H9 (cell line): ENCODE data around the gene CCNB1IP1. TPM values are rescaled to one million over a fixed set of nuclear protein-coding genes. Genes with fewer than 3 reads are reported as not detected.

Experiments used
- DNase-seq: peaks from one replicate; pipeline ENCODE4 v3.0.0-alpha.2; 2017
- H2AFZ ChIP-seq: one replicate; pipeline ENCODE4 v1.6.1; 2013; ENCODE audit warnings: mild to moderate bottlenecking, low read length, control low read depth, moderate library complexity
- H2AK5ac ChIP-seq: 2 replicates; pipeline ENCODE4 v1.6.1; 2013; ENCODE audit warnings: low read length, control low read depth, mixed read lengths; ENCODE audit not compliant: insufficient read length
- H2BK120ac ChIP-seq: one replicate; pipeline ENCODE4 v1.6.1; 2013; ENCODE audit warnings: low read depth, mild to moderate bottlenecking, low read length, control low read depth, inconsistent platforms; ENCODE audit not compliant: poor library complexity, severe bottlenecking
- H2BK12ac ChIP-seq: 2 replicates; pipeline ENCODE4 v1.6.1; 2013; ENCODE audit warnings: low read length, control low read depth, mixed read lengths, low read depth; ENCODE audit not compliant: insufficient read length
- H2BK15ac ChIP-seq: 2 replicates; pipeline ENCODE4 v1.6.1; 2013; ENCODE audit warnings: low read depth, low read length, control low read depth
- H2BK20ac ChIP-seq: one replicate; pipeline ENCODE4 v1.6.1; 2013; ENCODE audit warnings: low read depth, mild to moderate bottlenecking, low read length, control low read depth, inconsistent platforms; ENCODE audit not compliant: poor library complexity, severe bottlenecking
- H2BK5ac ChIP-seq: 2 replicates; pipeline ENCODE4 v1.6.1; 2013; ENCODE audit warnings: low read length, control low read depth, mixed read lengths; ENCODE audit not compliant: insufficient read length
- H3K14ac ChIP-seq: 2 replicates; pipeline ENCODE4 v1.6.1; 2013; ENCODE audit warnings: low read length, control low read depth; ENCODE audit not compliant: insufficient read depth
- H3K18ac ChIP-seq: 2 replicates; pipeline ENCODE4 v1.6.1; 2013; ENCODE audit warnings: low read depth, mild to moderate bottlenecking, mixed read lengths, low read length, control low read depth; ENCODE audit not compliant: insufficient read length
- H3K23ac ChIP-seq: 2 replicates; pipeline ENCODE4 v1.6.1; 2013; ENCODE audit warnings: low read length, control low read depth, mixed read lengths, low read depth; ENCODE audit not compliant: insufficient read length
- H3K23me2 ChIP-seq: 2 replicates; pipeline ENCODE4 v1.6.1; 2013; ENCODE audit warnings: low read depth, mild to moderate bottlenecking, mixed read lengths, low read length, control low read depth; ENCODE audit not compliant: insufficient read length, poor library complexity, severe bottlenecking
- H3K27ac ChIP-seq: 2 replicates; pipeline ENCODE4 v1.5.1; 2013; ENCODE audit warnings: low read length, control low read depth, mixed read lengths, low read depth; ENCODE audit not compliant: insufficient read length
- H3K27me3 ChIP-seq: 2 replicates; pipeline ENCODE4 v1.6.1; 2013; ENCODE audit warnings: low read length, control low read depth, inconsistent platforms; ENCODE audit not compliant: insufficient read depth
- H3K4ac ChIP-seq: 2 replicates; pipeline ENCODE4 v1.6.1; 2013; ENCODE audit warnings: low read depth, mild to moderate bottlenecking, control low read depth, inconsistent platforms, low read length, moderate library complexity
- H3K4me1 ChIP-seq: 2 replicates; pipeline ENCODE4 v1.6.1; 2013; ENCODE audit warnings: low read length, control low read depth, inconsistent platforms; ENCODE audit not compliant: insufficient read depth
- H3K4me2 ChIP-seq: 2 replicates; pipeline ENCODE4 v1.6.1; 2013; ENCODE audit warnings: low read length, control low read depth, mixed read lengths; ENCODE audit not compliant: insufficient read length, insufficient read depth
- H3K56ac ChIP-seq: 2 replicates; pipeline ENCODE4 v1.6.1; 2013; ENCODE audit warnings: low read depth, mild to moderate bottlenecking, mixed read lengths, low read length, control low read depth; ENCODE audit not compliant: insufficient read length
- H3K79me1 ChIP-seq: 2 replicates; pipeline ENCODE4 v1.6.1; 2013; ENCODE audit warnings: low read depth, mild to moderate bottlenecking, moderate library complexity, low read length, control low read depth, inconsistent platforms; ENCODE audit not compliant: insufficient read depth, poor library complexity, severe bottlenecking
- H3K79me2 ChIP-seq: 2 replicates; pipeline ENCODE4 v1.6.1; 2013; ENCODE audit warnings: low read length, control low read depth, inconsistent platforms; ENCODE audit not compliant: insufficient read depth
- H3K9ac ChIP-seq: 2 replicates; pipeline ENCODE4 v1.6.1; 2013; ENCODE audit warnings: low read length, control low read depth, mixed read lengths; ENCODE audit not compliant: insufficient read length; ENCODE audit errors: extremely low read depth
- H3K9me3 ChIP-seq: one replicate; pipeline ENCODE4 v1.6.1; 2013; ENCODE audit warnings: low read depth, low read length, inconsistent platforms; ENCODE audit not compliant: control insufficient read depth
- H3T11ph ChIP-seq: one replicate; pipeline ENCODE4 v1.6.1; 2013; ENCODE audit warnings: mild to moderate bottlenecking, low read length, control low read depth, inconsistent platforms
- H4K20me1 ChIP-seq: one replicate; pipeline ENCODE4 v1.6.1; 2013; ENCODE audit not compliant: control insufficient read depth, insufficient read length, insufficient read depth
- H4K5ac ChIP-seq: 2 replicates; pipeline ENCODE4 v1.6.1; 2013; ENCODE audit warnings: low read depth, mild to moderate bottlenecking, mixed read lengths, low read length, control low read depth; ENCODE audit not compliant: insufficient read length
- H4K8ac ChIP-seq: replicated peaks from 2 replicates; pipeline ENCODE4 v1.6.1; 2013; ENCODE audit warnings: low read length, control low read depth, mixed read lengths, low read depth; ENCODE audit not compliant: insufficient read length
- H4K91ac ChIP-seq: 2 replicates; pipeline ENCODE4 v1.6.1; 2013; ENCODE audit warnings: low read depth, mild to moderate bottlenecking, moderate library complexity, mixed read lengths, low read length, control low read depth; ENCODE audit not compliant: insufficient read length
- H3K27ac Mint-ChIP-seq, 3 experiments: 2 replicates in 2 of 3; 3 replicates in 1 of 3; pipeline ENCODE4 v1.8.0; 2020 to 2021; ENCODE audit warnings: mixed read lengths in 3 of 3, mild to moderate bottlenecking in 1 of 3, moderate library complexity in 1 of 3
- H3K27me3 Mint-ChIP-seq: 2 replicates; pipeline ENCODE4 v1.8.0; 2021; ENCODE audit warnings: low read depth, mild to moderate bottlenecking, moderate library complexity, mixed read lengths
- H3K36me3 Mint-ChIP-seq, 3 experiments: 2 replicates in 2 of 3; 3 replicates in 1 of 3; pipeline ENCODE4 v1.8.0; 2020 to 2021; ENCODE audit warnings: low read depth in 3 of 3, mixed read lengths in 3 of 3; ENCODE audit not compliant: insufficient read depth in 1 of 3
- H3K4me1 Mint-ChIP-seq, 2 experiments: 2 replicates each; pipeline ENCODE4 v1.8.0; 2020; ENCODE audit warnings: mixed read lengths in 2 of 2
- H3K4me3 Mint-ChIP-seq, 2 experiments: 2 replicates in 1 of 2; 3 replicates in 1 of 2; pipeline ENCODE4 v1.8.0; 2020 to 2021; ENCODE audit warnings: mild to moderate bottlenecking in 2 of 2, mixed read lengths in 2 of 2, moderate library complexity in 1 of 2
- H3K9me3 Mint-ChIP-seq, 2 experiments: 2 replicates in 1 of 2; 3 replicates in 1 of 2; pipeline ENCODE4 v1.8.0; 2020; ENCODE audit warnings: mild to moderate bottlenecking in 2 of 2, mixed read lengths in 2 of 2, moderate library complexity in 1 of 2
- CTCF ChIP-seq: fragments of 200-600 bp; sonication (generic); conservative IDR thresholded peaks from 3 replicates; pipeline ENCODE4 v1.8.0; 2021; ENCODE audit warnings: antibody characterized with exemption, mild to moderate bottlenecking
- WGBS: extraction: QIAGEN DNeasy Blood & Tissue Kit; methylation state at CpG from one replicate; pipeline ENCODE4 v1.1.7; 2013; ENCODE audit warnings: missing lambda C conversion rate, low lambda C conversion rate, mixed read lengths; ENCODE audit not compliant: insufficient read length; ENCODE audit errors: extremely low coverage; 5-methylcytosine and 5-hydroxymethylcytosine counted together
- total RNA-seq: library from RNA; stranded (reverse); gene quantifications from 2 replicates; pipeline ENCODE4 v1.2.1, GENCODE V29; 2021

Gene CCNB1IP1
- total RNA-seq, 1 experiment from 2014 or later: 165 TPM

GRCh38 chr14:20334017-20334416 is 938 bp upstream of the CCNB1IP1 start:
- Histone ChIP-seq H3K79me2 (peaks cover 30% of the 10 kb centered on the region), H3K18ac (no peak overlapping the region), H3K56ac (no peak overlapping the region), H3K23ac (no peak overlapping the region), H3K27ac (no peak overlapping the region), H2BK120ac (no peak overlapping the region), H3K27me3 (no peaks in the 10 kb centered on the region), H4K8ac (no peak overlapping the region), H2AFZ (no peak overlapping the region), H2BK5ac (no peak overlapping the region), H2BK20ac (no peak overlapping the region), H2BK12ac (no peak overlapping the region), H4K20me1 (no peaks in the 10 kb centered on the region), H3T11ph (no peak overlapping the region), H3K4me2 (no peak overlapping the region), H3K9me3 (no peaks in the 10 kb centered on the region), H3K79me1 (no peaks in the 10 kb centered on the region), H3K4ac (no peak overlapping the region), H3K9ac (no peak overlapping the region), H4K91ac (no peak overlapping the region), H3K4me1 (peaks cover 6% of the 10 kb centered on the region), H4K5ac (no peak overlapping the region), H2BK15ac (no peak overlapping the region), H3K23me2 (peaks cover 6% of the 10 kb centered on the region), H3K14ac (no peak overlapping the region), H2AK5ac (no peak overlapping the region)
- WGBS: no CpG with 5 or more reads among the region's 7 CpGs
- no peak overlapping the region for H3K4me3 Mint-ChIP-seq
- no peaks in the 10 kb centered on the region for H3K27me3 Mint-ChIP-seq
- no peak for DNase-seq
- TF ChIP-seq CTCF: no peak
- peaks cover 21 to 29% of the 10 kb centered on the region in 2 experiments for H3K4me1 Mint-ChIP-seq
- no peak overlapping the region for H3K27ac Mint-ChIP-seq
- H3K36me3 Mint-ChIP-seq: peaks cover 11 to 31% (median 20%) of the 10 kb centered on the region in 3 experiments; a peak in 6 of 7 replicates
- H3K9me3 Mint-ChIP-seq: peaks cover 0 to 3% of the 10 kb centered on the region in 2 experiments; a peak in 1 of 5 replicates
